Nephron progenitor cell (in vitro differentiated cells): ENCODE measurements around the gene FCRLB.
"Not testable (repeated sequence)": the region's sequence is repeated elsewhere in the genome, so short reads cannot be mapped to it uniquely, and the experiment has no call there.

Experiments used
- DNase-seq: peaks from one replicate; pipeline ENCODE4 v3.0.0; 2021
- H3K27ac Mint-ChIP-seq: 2 replicates; pipeline ENCODE4 v1.8.0; 2021; ENCODE audit warnings: mild to moderate bottlenecking, moderate library complexity, mixed read lengths
- H3K27me3 Mint-ChIP-seq: 2 replicates; pipeline ENCODE4 v1.8.0; 2021; ENCODE audit warnings: mild to moderate bottlenecking, low read depth, mixed read lengths; ENCODE audit not compliant: poor library complexity
- H3K36me3 Mint-ChIP-seq: 2 replicates; pipeline ENCODE4 v1.8.0; 2021; ENCODE audit warnings: low read depth, mixed read lengths
- H3K4me1 Mint-ChIP-seq: 2 replicates; pipeline ENCODE4 v1.8.0; 2021; ENCODE audit warnings: mixed read lengths
- H3K4me3 Mint-ChIP-seq: 2 replicates; pipeline ENCODE4 v1.8.0; 2021; ENCODE audit warnings: mild to moderate bottlenecking, moderate library complexity, mixed read lengths
- H3K9me3 Mint-ChIP-seq: 2 replicates; pipeline ENCODE4 v1.8.0; 2021; ENCODE audit warnings: mild to moderate bottlenecking, moderate library complexity, mixed read lengths
- TF ChIP-seq, protein P1 (sequence below): fragments of 200-600 bp; sonication (generic); IDR thresholded peaks from 2 replicates; pipeline ENCODE4 v1.5.0; 2021; ENCODE audit warnings: antibody characterized with exemption

The FCRLB gene, protein sequence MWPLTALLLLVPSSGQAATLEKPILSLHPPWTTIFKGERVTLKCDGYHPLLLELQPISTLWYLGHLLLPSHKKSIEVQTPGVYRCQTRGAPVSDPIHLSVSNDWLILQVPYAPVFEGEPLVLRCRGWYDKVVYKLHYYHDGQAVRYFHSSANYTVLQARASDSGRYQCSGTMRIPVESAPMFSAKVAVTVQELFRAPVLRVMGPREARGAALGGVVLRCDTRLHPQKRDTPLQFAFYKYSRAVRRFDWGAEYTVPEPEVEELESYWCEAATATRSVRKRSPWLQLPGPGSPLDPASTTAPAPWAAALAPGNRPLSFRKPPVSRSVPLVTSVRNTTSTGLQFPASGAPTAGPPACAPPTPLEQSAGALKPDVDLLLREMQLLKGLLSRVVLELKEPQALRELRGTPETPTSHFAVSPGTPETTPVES

DNA sequence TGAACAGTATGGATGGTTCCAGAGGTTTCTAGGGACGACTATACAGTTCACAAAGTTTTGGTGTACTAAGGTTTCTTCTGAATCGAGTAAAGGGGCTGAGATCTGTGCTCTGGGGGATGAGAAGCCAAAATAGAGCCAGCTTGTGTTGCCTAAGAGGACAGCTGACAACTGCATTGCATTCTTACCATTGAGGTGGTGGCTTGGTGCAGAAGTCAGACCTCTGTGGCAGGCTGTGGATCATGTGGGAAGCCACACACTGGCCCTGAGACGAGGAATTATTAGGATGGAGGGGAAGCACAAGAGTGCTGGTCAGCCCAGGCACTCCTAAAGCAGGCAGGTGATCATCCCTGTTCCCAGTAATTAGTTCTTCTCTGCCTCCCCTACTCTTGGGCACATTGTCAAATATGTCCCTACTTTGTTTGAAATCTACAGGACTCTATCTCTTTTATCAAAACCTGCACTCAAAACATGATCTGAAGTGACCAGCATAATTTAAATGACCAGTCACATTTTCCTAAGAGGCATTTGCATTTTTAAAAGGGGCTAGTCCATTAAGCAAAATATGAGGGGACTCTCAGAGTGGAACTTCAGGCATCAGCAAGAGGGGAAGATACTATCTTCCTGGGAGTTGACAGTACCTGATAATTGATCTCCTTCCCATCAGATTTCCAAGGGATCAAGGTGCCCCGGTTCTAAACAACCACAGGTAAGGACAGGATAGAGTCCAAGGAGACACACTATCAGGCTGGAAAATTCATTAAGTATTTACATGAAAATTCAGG lies at the start of gene FCRLB:
FCRLB (plus strand) TSS at position 589 of the 782 bp plus-strand sequence. CDS start 1,129 bp downstream, outside the sequence.
- peaks cover 77% of the 10 kb centered on the region for H3K27me3 Mint-ChIP-seq
- H3K4me1 Mint-ChIP-seq = peaks cover 20% of the 10 kb centered on the region
- TF ChIP-seq, protein P1, sequence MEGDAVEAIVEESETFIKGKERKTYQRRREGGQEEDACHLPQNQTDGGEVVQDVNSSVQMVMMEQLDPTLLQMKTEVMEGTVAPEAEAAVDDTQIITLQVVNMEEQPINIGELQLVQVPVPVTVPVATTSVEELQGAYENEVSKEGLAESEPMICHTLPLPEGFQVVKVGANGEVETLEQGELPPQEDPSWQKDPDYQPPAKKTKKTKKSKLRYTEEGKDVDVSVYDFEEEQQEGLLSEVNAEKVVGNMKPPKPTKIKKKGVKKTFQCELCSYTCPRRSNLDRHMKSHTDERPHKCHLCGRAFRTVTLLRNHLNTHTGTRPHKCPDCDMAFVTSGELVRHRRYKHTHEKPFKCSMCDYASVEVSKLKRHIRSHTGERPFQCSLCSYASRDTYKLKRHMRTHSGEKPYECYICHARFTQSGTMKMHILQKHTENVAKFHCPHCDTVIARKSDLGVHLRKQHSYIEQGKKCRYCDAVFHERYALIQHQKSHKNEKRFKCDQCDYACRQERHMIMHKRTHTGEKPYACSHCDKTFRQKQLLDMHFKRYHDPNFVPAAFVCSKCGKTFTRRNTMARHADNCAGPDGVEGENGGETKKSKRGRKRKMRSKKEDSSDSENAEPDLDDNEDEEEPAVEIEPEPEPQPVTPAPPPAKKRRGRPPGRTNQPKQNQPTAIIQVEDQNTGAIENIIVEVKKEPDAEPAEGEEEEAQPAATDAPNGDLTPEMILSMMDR = no peak
- H3K27ac Mint-ChIP-seq = peak within 1 kb of the TSS; percentile 57
- no peak for DNase-seq
- H3K9me3 Mint-ChIP-seq = no peaks in the 10 kb centered on the region
- no peaks in the 10 kb centered on the region for H3K36me3 Mint-ChIP-seq
- no peak within 1 kb of the TSS for H3K4me3 Mint-ChIP-seq

DNA sequence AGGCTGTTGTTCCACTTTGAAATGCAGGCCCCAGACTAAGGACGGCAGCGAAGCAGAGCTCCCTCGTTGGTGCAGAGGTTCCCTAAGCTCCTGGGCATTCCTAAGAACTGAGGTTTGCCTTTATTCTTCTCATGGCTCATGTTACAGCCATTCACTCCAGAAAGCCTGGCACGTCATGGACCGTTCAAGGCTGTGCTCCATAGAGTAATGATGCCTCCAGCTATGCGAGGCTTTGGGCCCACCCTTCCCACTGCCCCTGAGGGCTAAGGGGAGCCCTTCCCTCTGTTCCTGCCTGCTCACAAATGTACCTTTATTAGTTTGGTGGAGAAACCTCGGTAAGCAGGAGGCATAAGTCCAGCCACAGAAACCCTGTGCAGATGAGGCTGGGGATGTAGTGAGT lies 47.9 kb upstream of the FCRLB start:
- H3K27ac Mint-ChIP-seq, DNase-seq, H3K27me3 Mint-ChIP-seq, H3K4me3 Mint-ChIP-seq, H3K9me3 Mint-ChIP-seq, H3K36me3 Mint-ChIP-seq: not testable (repeated sequence)
- H3K4me1 Mint-ChIP-seq = peaks cover 46% of the 10 kb centered on the region

GRCh38 chr1:161674447-161674846 lies 46.9 kb upstream of the FCRLB start:
- not testable (repeated sequence) for H3K27ac Mint-ChIP-seq, H3K27me3 Mint-ChIP-seq, DNase-seq, H3K4me3 Mint-ChIP-seq, H3K36me3 Mint-ChIP-seq, H3K9me3 Mint-ChIP-seq
- peaks cover 46% of the 10 kb centered on the region for H3K4me1 Mint-ChIP-seq

DNA sequence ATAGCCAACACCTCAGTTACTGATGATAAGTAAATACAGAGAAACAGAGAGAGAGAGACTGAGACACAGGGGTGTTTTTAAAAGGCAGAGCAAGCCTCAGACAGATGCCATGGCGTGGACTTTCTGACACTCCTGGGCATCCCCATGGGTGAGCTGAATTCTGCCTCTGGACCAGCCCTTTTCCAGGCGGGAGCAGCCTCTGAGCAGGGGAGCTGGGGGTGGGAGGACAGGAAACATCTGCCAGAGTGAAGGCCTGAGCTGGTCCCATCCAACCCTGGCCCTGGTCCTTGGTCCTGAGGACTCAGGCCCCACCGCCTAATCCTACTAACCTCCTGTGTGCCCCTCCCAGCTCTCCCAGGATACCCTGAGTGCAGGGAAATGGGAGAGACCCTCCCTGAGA lies 46.4 kb upstream of the FCRLB start:
- DNase-seq, H3K9me3 Mint-ChIP-seq, H3K36me3 Mint-ChIP-seq, H3K27me3 Mint-ChIP-seq, H3K4me3 Mint-ChIP-seq, H3K27ac Mint-ChIP-seq: not testable (repeated sequence)
- H3K4me1 Mint-ChIP-seq = peaks cover 46% of the 10 kb centered on the region

GRCh38 chr1:161676441-161676840 lies 44.9 kb upstream of the FCRLB start:
- Mint-ChIP-seq H3K27ac (peak overlapping the region; percentile 77), H3K27me3 (peaks cover 12% of the 10 kb centered on the region), H3K36me3 (no peaks in the 10 kb centered on the region)

DNA sequence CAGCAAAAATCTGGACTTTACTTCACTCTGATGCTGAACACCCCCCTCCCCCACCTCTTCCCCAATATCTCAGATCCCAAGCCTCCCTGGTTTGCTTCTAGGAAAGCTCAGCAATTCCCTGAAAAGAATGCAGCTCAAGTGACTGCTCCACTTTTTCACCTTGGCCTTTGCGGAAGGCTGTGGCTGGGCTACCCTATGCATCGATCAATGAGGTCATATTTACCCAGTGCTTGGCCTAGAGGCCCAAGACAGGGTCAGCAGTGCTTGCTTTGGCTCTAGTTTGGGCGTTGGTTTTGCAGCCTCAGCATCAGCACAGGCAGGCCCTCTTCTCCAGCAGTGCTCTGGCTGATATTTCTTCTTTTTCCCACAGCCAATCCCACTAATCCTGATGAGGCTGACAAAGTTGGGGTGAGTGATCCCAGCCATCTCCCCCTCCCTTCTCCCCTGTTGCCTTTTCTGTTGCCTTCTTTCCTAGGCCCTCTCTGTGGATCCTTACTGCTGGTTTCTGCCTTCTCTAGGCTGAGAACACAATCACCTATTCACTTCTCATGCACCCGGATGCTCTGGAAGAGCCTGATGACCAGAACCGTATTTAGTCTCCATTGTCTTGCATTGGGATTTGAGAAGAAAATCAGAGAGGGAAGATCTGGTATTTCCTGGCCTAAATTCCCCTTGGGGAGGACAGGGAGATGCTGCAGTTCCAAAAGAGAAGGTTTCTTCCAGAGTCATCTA lies 44.2 kb upstream of the FCRLB start:
- Mint-ChIP-seq H3K9me3 (no peaks in the 10 kb centered on the region), H3K4me3 (no peak overlapping the region), H3K27me3 (peaks cover 15% of the 10 kb centered on the region), H3K27ac (peak overlapping the region; percentile 77), H3K4me1 (peaks cover 35% of the 10 kb centered on the region), H3K36me3 (no peaks in the 10 kb centered on the region)
- TF ChIP-seq, protein P1 = no peak
- no peak for DNase-seq

More at GRCh38 chr1:161676441-161676840, 44.9 kb upstream of the FCRLB start:
- H3K9me3 Mint-ChIP-seq = no peaks in the 10 kb centered on the region
- H3K4me3 Mint-ChIP-seq = no peak overlapping the region
- TF ChIP-seq, protein P1 = no peak
- no peak for DNase-seq
- peaks cover 37% of the 10 kb centered on the region for H3K4me1 Mint-ChIP-seq

DNA sequence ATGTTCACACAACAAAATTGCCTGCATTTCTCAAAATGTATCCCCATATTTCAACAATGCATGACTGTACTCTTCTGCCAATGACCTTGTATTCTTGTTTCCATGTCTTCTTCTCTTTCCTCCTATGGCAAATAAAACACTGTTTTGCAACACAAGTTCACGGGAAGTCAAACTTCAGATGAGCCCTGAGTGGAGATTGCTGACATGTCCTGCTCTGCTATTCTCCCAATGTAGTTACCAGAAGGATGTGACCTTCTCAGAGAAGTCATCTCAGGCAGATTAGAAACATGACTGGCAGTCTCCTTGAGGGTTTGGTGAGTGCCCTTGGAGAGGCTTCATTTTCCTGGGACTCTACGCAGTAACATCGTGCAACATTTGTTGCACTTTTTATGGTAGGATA lies 42.8 kb upstream of the FCRLB start:
- Mint-ChIP-seq H3K27ac (no peak overlapping the region), H3K4me1 (peaks cover 30% of the 10 kb centered on the region), H3K36me3 (no peaks in the 10 kb centered on the region), H3K4me3 (no peak overlapping the region), H3K27me3 (peaks cover 25% of the 10 kb centered on the region), H3K9me3 (no peaks in the 10 kb centered on the region)
- TF ChIP-seq, protein P1 = no peak
- DNase-seq = no peak
